HEK293 (cell line): ENCODE results near the gene SPEM1.

ENCODE experiments used
- CTCF ChIP-seq: fragments of 450-650 bp; formaldehyde crosslinking; IDR thresholded peaks from 2 replicates; pipeline ENCODE4 v1.5.1; 2016; ENCODE audit warnings: missing biosample characterization, missing genetic modification characterization
- SP2 ChIP-seq: fragments of 450-650 bp; formaldehyde crosslinking; IDR thresholded peaks from 2 replicates; pipeline ENCODE4 v1.5.1; 2016; ENCODE audit warnings: missing biosample characterization, missing genetic modification characterization
- TCF7L2 ChIP-seq: IDR thresholded peaks from 2 replicates; pipeline ENCODE4 v1.6.1; 2011; ENCODE audit warnings: low read depth, mild to moderate bottlenecking, inconsistent platforms, low read length, moderate library complexity, borderline replicate concordance
- ZFP41 ChIP-seq: fragments of 450-650 bp; formaldehyde crosslinking; IDR thresholded peaks from 2 replicates; pipeline ENCODE4 v1.5.1; 2016; ENCODE audit warnings: missing biosample characterization, missing genetic modification characterization, borderline replicate concordance
- ZNF16 ChIP-seq: fragments of 450-650 bp; formaldehyde crosslinking; IDR thresholded peaks from 2 replicates; pipeline ENCODE4 v1.5.1; 2016; ENCODE audit warnings: low read depth, missing biosample characterization, missing genetic modification characterization
- ZNF837 ChIP-seq: fragments of 450-650 bp; formaldehyde crosslinking; IDR thresholded peaks from 2 replicates; pipeline ENCODE4 v1.5.1; 2016; ENCODE audit warnings: missing biosample characterization, missing genetic modification characterization
- TF ChIP-seq, protein P1 (sequence below): fragments of 450-650 bp; formaldehyde crosslinking; optimal IDR thresholded peaks from 2 replicates; pipeline ENCODE3; 2016; ENCODE audit warnings: missing biosample characterization, mild to moderate bottlenecking, missing genetic modification characterization

- TF ChIP-seq CTCF (tag by site-specific recombination), result no peak
- TF ChIP-seq ZFP41 (tag by site-specific recombination), result no peak
- TF ChIP-seq ZNF837 (tag by site-specific recombination), result no peak
- no peak for TF ChIP-seq TCF7L2
- no peak for TF ChIP-seq ZNF16 (tag by site-specific recombination)
- TF ChIP-seq, protein P1, sequence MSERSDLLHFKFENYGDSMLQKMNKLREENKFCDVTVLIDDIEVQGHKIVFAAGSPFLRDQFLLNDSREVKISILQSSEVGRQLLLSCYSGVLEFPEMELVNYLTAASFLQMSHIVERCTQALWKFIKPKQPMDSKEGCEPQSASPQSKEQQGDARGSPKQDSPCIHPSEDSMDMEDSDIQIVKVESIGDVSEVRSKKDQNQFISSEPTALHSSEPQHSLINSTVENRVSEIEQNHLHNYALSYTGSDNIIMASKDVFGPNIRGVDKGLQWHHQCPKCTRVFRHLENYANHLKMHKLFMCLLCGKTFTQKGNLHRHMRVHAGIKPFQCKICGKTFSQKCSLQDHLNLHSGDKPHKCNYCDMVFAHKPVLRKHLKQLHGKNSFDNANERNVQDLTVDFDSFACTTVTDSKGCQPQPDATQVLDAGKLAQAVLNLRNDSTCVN, result no peak
- no peak for TF ChIP-seq SP2 (tag by site-specific recombination)
These were observed 44.0 kb downstream of the SPEM1 start for GRCh38 chr17:7464081-7464480.
